Epithelial cell of esophagus (primary cell): ENCODE results near the gene SLC5A6.

ENCODE experiments used
- DNase-seq: peaks from one replicate; pipeline ENCODE4 v3.0.0; 2010; ENCODE audit warnings: low read depth
- H3K4me3 ChIP-seq: 2 replicates; pipeline ENCODE4 v1.5.1; 2011; ENCODE audit warnings: mild to moderate bottlenecking, low read length, control low read depth
- TF ChIP-seq, protein P1 (sequence below): IDR thresholded peaks from 2 replicates; pipeline ENCODE4 v1.5.1; 2011; ENCODE audit warnings: low read depth, mild to moderate bottlenecking, low read length, control low read depth, inconsistent platforms; ENCODE audit not compliant: insufficient read depth; ENCODE audit errors: missing control alignments

Gene SLC5A6

DNA sequence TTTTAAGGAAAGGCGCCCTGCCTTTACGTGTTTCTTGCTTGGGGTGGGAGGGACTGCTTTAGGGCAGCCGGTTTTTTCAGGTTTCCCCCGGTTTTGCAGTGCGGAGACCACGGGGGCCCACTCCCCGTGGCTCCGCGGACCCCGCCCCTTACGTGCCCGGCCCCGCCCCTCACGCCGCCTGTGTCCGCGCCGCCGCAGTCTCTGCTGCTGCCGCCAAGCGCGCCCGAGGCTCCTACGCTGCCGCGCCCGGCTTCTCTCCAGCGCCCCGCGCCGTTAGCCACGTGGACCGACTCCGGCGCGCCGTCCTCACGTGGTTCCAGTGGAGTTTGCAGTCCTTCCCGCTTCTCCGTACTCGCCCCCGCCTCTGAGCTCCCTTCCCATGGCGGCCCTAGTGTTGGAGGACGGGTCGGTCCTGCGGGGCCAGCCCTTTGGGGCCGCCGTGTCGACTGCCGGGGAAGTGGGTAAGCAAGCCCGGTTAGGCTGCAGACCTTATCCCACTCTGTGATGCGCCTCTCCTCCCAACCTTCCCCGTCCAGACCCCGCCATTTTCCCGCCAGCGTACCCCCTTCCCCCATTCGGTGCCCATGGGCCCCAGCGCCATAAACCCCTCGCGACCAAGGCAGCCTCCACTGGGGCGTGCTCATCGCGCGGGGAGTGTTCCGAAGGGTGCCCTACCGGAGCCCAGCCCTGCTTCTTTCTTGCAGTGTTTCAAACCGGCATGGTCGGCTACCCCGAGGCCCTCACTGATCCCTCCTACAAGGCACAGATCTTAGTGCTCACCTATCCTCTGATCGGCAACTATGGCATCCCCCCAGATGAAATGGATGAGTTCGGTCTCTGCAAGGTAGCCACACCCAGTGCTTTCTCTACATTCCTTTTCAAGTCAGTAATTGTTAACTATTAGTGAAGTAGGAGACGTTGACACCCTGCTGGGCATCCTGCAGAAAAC lies 5.4 kb upstream of the SLC5A6 start, which contains the start of gene CAD:
TSS of gene CAD (plus strand) at position 197 of the 949 bp plus-strand sequence. CDS start at position 380, 183 bp downstream.
- peak within 1 kb of the TSS; percentile 80 for H3K4me3 ChIP-seq
- TF ChIP-seq, protein P1, sequence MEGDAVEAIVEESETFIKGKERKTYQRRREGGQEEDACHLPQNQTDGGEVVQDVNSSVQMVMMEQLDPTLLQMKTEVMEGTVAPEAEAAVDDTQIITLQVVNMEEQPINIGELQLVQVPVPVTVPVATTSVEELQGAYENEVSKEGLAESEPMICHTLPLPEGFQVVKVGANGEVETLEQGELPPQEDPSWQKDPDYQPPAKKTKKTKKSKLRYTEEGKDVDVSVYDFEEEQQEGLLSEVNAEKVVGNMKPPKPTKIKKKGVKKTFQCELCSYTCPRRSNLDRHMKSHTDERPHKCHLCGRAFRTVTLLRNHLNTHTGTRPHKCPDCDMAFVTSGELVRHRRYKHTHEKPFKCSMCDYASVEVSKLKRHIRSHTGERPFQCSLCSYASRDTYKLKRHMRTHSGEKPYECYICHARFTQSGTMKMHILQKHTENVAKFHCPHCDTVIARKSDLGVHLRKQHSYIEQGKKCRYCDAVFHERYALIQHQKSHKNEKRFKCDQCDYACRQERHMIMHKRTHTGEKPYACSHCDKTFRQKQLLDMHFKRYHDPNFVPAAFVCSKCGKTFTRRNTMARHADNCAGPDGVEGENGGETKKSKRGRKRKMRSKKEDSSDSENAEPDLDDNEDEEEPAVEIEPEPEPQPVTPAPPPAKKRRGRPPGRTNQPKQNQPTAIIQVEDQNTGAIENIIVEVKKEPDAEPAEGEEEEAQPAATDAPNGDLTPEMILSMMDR: no peak
- peak; percentile 89 for DNase-seq

DNA sequence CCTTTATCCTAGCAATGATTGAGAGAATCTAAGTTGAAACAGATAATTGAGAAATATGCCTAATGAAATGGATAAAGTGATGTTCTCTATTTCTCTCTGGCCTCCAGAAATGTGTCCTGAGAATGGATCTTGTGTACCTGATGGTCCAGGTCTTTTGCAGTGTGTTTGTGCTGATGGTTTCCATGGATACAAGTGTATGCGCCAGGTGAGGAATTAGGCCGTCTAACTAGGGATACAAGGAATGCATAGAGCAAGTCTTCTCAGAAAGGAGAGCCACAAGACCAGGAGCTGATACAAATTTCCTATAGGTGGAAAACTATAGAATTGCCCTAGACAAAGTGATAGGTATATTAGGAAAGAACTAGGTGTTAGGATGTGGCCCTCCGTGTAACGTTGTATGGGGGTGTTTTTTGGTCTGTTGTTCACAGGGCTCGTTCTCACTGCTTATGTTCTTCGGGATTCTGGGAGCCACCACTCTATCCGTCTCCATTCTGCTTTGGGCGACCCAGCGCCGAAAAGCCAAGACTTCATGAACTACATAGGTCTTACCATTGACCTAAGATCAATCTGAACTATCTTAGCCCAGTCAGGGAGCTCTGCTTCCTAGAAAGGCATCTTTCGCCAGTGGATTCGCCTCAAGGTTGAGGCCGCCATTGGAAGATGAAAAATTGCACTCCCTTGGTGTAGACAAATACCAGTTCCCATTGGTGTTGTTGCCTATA lies 4.5 kb upstream of the SLC5A6 start:
- TF ChIP-seq, protein P1: no peak
- DNase-seq: no peak
- peak overlapping the region; percentile 80 for H3K4me3 ChIP-seq

DNA sequence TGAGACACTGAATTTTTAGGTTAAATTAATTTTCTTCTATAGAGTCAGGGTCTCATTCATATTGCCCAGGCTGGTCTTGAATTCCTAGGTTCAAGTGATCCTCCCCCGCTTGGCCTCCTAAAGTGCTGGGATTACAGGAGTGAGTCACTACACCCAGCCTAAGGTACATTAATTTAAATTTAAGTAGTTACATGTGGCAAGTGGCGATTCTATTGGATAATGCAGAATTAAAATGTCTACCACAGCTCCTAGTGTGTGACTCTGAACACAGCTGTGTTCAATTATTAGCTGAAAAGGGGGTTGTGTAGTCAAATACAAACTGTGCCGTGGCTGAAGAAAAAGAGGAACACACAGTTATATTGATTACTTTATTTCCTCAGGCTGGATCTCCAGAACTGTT lies 2.9 kb upstream of the SLC5A6 start:
- H3K4me3 ChIP-seq: no peak overlapping the region
- DNase-seq: no peak
- TF ChIP-seq, protein P1: no peak

DNA sequence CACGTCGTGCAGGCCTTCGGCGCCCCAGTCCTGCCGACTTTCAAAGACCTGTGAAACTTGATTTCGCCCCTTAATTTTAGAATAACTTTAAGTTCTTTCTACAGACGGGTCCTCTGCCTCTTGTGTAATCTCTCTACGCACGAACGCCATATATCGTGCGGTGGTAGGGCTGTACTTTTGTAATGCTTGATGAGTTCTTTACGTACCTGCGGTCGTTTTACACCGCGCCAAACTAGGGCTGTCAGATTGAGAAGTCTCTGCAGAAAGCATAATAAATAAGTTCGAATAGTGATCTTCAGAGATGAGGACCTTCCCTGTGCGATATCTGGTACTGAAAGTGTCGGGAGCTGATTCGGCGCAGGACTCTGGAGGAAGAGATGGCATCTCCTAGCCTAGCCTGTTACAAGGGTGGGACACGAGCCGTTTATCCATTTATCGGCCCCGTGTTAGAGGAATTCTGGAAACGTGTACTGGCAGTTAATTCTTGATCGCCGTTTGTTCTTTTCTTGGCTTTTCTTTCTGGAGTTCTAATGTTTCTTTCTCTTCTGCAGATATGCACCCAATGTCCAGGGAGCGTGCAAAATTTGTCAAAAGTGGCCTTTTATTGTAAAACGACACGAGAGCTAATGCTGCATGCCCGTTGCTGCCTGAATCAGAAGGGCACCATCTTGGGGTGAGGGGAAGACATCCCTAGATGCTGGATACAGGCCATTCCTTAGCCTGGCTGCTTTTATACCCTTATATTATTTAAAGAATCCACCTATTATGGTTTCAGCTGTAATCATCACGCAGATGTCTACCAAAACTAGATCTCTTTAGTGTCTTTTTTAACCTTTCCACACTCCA lies 781 bp upstream of the SLC5A6 start:
- TF ChIP-seq, protein P1: no peak
- peak overlapping the region; percentile 85 for H3K4me3 ChIP-seq
- peak; percentile 56 for DNase-seq

DNA sequence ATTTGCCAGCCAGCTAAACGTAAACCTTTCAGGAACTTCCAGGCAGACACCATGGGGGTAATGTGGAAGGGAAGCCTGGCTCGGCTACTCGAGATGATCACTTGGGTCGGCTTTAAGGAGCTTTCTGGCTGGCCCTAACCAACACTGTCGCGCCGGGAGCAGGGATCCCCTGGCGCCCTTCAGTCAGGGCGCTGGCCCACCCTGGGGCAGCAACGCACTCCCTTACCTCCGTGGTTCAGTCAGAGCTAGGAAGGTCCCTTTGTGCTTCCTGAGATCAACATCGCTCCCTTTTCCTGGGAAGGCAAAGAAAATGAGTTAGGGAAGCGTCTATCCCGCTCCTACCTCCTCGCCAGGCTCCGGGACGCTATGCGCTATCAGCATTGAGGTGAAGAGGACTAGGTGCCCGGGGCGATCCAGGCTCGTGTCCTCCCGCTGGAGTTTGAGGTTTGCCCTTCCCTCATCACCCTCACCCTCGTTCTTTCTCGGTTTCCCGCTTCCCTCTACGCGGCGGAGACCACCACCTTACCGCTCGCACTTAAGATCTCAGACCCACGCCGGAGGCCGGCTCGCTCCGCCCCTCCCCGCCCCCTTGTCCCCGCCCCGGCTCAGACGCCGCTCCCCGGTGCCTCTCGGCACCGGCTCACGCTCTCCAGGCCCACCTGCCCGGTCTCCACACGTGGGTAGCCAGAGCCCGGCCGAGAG lies 676 bp downstream of the SLC5A6 start:
- no peak for DNase-seq
- TF ChIP-seq, protein P1: no peak
- H3K4me3 ChIP-seq: peak overlapping the region; percentile 85

DNA sequence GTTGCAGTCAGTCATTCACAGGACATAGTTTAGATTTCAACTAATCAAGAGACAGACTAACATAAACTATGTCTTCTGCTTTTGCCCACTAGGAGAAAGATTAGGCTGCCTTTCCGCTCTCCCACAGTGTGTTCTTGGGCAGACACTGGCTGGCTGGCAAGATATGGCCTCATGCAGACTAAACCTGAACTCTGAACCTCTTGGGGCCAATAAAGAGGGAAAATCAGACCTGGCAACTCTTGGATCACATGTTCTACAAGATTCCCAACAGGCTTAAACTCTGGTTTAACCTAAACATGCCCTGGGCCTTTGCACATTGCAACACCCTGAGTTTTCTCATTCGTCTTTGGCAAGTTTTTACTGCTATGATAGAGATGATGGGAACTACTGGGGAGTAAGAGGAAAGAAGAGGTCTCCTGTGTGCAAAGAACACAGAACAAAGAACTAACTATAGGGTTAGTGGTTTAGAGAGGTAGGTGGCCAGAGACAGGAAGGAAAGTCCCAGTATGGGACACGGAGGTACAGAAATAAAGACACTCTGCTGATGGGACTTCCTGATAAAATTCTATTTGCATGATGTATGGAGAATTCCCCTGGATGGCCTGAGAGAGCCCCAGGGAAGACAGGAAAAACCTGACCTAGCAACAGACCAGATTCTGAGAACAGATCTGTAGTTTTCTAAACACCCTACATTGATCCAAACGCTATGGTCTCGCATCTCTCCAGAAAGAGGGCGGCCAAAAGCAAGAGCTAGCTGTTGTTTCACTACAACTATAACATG lies 2.3 kb downstream of the SLC5A6 start:
- peak; percentile 13 for DNase-seq
- H3K4me3 ChIP-seq: no peak overlapping the region

More for the DNA sequence above, 2.3 kb downstream of the SLC5A6 start:
- TF ChIP-seq, protein P1: no peak
